Epithelial cell of proximal tubule (primary cell): ENCODE measurements around the gene C1QC. TPM values are rescaled to one million over a fixed set of nuclear protein-coding genes. Genes with fewer than 3 reads are reported as not detected.

Experiments used
- DNase-seq: peaks from one replicate; pipeline ENCODE4 v3.0.0-alpha.2; 2011; ENCODE audit warnings: low read depth
- H3K4me3 ChIP-seq: 2 replicates; pipeline ENCODE4 v1.5.1; 2011; ENCODE audit warnings: low read depth, mild to moderate bottlenecking, low read length
- total RNA-seq: library from RNA; depleted of rRNA; stranded (reverse); fragments of >200 nt; gene quantifications from 2 replicates; pipeline ENCODE4 v1.2.3, GENCODE V29; 2015
- TF ChIP-seq, protein P1 (sequence below): conservative IDR thresholded peaks from 2 replicates; pipeline ENCODE4 v1.5.1; 2012; ENCODE audit warnings: low read depth, mild to moderate bottlenecking, low read length

Gene C1QC
- total RNA-seq, 1 donor from 2014 or later = not detected

DNA sequence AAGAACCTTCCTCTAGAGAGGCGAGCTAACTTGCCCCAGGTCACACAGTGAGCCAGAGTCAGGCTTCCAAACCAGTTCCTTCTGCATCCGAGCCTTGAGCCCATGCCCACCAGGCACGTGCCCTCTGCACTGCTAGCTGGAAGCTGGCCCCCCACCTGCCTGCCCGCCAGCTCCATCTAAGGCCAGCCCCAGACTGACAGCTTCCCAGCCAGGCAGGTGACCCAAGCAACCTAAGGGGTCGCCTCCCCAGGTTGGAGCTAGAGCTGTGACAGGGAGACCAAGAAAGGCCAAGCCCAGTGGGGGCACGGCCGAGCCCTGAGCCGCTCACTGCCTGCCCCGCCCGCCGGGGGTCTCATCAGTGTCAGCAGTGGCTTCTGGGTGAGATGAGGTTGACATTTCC, 26.9 kb upstream of the C1QC start:
- TF ChIP-seq, protein P1, sequence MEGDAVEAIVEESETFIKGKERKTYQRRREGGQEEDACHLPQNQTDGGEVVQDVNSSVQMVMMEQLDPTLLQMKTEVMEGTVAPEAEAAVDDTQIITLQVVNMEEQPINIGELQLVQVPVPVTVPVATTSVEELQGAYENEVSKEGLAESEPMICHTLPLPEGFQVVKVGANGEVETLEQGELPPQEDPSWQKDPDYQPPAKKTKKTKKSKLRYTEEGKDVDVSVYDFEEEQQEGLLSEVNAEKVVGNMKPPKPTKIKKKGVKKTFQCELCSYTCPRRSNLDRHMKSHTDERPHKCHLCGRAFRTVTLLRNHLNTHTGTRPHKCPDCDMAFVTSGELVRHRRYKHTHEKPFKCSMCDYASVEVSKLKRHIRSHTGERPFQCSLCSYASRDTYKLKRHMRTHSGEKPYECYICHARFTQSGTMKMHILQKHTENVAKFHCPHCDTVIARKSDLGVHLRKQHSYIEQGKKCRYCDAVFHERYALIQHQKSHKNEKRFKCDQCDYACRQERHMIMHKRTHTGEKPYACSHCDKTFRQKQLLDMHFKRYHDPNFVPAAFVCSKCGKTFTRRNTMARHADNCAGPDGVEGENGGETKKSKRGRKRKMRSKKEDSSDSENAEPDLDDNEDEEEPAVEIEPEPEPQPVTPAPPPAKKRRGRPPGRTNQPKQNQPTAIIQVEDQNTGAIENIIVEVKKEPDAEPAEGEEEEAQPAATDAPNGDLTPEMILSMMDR = no peak
- DNase-seq = no peak
- H3K4me3 ChIP-seq = no peak overlapping the region

- no peak for DNase-seq
- H3K4me3 ChIP-seq = no peak overlapping the region
- TF ChIP-seq, protein P1 = no peak
Observed at GRCh38 chr1:22618056-22618455, 25.4 kb upstream of the C1QC start.

- no peak for DNase-seq
- TF ChIP-seq, protein P1 = no peak
- H3K4me3 ChIP-seq = no peak overlapping the region
Observed at GRCh38 chr1:22619252-22619651, 24.2 kb upstream of the C1QC start.

GRCh38 chr1:22619798-22620197, 23.6 kb upstream of the C1QC start:
- no peak for DNase-seq
- TF ChIP-seq, protein P1 = no peak
- H3K4me3 ChIP-seq = no peak overlapping the region

DNA sequence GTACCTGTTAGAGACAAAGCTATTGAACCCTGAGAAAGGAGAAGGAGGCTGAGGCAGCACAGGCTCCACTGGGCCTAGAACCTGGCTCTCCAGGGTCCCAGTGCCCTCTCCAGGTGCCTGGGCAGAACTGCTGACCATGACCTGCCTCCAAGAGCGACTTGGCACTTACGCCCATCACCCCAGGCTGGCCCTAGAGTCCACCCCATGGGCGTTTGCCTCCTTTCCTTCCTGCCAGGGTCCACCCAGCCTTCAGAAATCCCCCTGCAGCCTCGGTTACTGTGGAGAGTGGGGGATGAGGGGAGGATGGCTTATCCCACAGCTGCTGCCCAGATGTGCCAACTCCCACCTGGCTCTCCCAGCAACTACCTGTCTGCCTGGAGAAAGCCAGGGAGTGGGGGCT, 21.7 kb upstream of the C1QC start:
- TF ChIP-seq, protein P1 = no peak
- H3K4me3 ChIP-seq = no peak overlapping the region
- DNase-seq = no peak

DNA sequence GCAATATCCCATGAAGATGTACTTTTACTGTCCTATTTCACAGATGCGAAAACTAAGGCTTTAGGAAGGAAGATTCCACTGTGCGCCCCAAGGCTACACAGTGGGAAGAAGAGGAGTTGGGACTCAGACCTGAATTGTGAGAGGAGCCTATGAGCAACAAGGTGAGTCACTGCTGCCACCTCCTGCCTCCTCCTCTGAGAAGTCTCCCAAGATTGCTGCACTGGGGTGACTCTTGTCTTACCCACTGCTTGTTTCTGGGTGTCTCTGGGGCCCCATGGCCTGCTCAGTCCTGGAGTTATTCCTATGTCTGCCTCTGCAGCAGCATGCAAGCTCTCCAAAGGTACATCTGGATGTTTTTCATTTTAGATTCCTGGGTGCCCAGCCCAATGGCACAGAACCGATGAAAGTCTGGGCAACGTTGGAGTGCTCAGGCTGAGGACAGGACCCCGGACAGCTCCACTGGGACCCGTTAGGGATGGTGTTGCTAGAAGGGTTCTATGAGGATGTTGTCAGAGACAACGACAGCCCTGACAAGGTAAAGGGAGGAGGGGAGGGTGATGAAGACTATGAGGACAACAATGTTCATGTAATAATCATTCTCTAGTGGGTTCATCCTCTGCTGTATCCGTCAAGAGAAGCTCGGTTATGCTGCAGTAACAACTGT, 18.0 kb upstream of the C1QC start:
- H3K4me3 ChIP-seq = no peak overlapping the region
- TF ChIP-seq, protein P1 = no peak
- DNase-seq = no peak
